MV-4-11 (cell line): ENCODE data around the gene RIPK4.

Experiments used
- DNase-seq: peaks from one replicate; lab custom pipeline; 2025; lab: John Stamatoyannopoulos, UW

The RIPK4 gene

GRCh38 chr21:41769111-41769510 is 2.3 kb upstream of the RIPK4 start:
- DNase-seq = no peak

- no peak for DNase-seq
Observed at GRCh38 chr21:41768437-41769042, 1.7 kb upstream of the RIPK4 start.

- no peak for DNase-seq
Observed at GRCh38 chr21:41767606-41768436, 969 bp upstream of the RIPK4 start.

- DNase-seq = no peak
Observed at GRCh38 chr21:41765973-41766882, 624 bp downstream of the RIPK4 start.

GRCh38 chr21:41765420-41765821 is 1.4 kb downstream of the RIPK4 start:
- DNase-seq = no peak

- DNase-seq = no peak
Observed at GRCh38 chr21:41764558-41765419, 2.1 kb downstream of the RIPK4 start.

GRCh38 chr21:41763996-41764395 is 2.9 kb downstream of the RIPK4 start:
- no peak for DNase-seq

- no peak for DNase-seq
Observed at GRCh38 chr21:41763398-41763931, 3.4 kb downstream of the RIPK4 start.

GRCh38 chr21:41762753-41763152 is 4.1 kb downstream of the RIPK4 start:
- no peak for DNase-seq

GRCh38 chr21:41761934-41762635 is 4.8 kb downstream of the RIPK4 start:
- DNase-seq = peak; percentile 50

GRCh38 chr21:41761211-41761933 is 5.5 kb downstream of the RIPK4 start:
- DNase-seq = peak; percentile 55

GRCh38 chr21:41760411-41760810 is 6.4 kb downstream of the RIPK4 start:
- no peak for DNase-seq

GRCh38 chr21:41759926-41760325 is 6.9 kb downstream of the RIPK4 start:
- no peak for DNase-seq

GRCh38 chr21:41759214-41759840 is 7.5 kb downstream of the RIPK4 start:
- DNase-seq = no peak

- no peak for DNase-seq
Observed at GRCh38 chr21:41758550-41758949, 8.3 kb downstream of the RIPK4 start.

GRCh38 chr21:41755934-41756773 is 10.7 kb downstream of the RIPK4 start:
- DNase-seq = no peak

GRCh38 chr21:41755258-41755933 is 11.5 kb downstream of the RIPK4 start:
- DNase-seq = no peak

GRCh38 chr21:41754479-41754891 is 12.4 kb downstream of the RIPK4 start:
- no peak for DNase-seq
